GM10266 (cell line): ENCODE measurements around the gene TSPAN18.

Experiments used
- DNase-seq: peaks from one replicate; pipeline ENCODE4 v3.0.0; 2012; ENCODE audit errors: extremely low spot score
- TF ChIP-seq, protein P1 (sequence below): IDR thresholded peaks from 2 replicates; pipeline ENCODE4 v1.5.1; 2012; ENCODE audit warnings: mild to moderate bottlenecking, low read depth; ENCODE audit not compliant: control insufficient read depth, insufficient read depth; ENCODE audit errors: missing control alignments

The TSPAN18 gene

DNA sequence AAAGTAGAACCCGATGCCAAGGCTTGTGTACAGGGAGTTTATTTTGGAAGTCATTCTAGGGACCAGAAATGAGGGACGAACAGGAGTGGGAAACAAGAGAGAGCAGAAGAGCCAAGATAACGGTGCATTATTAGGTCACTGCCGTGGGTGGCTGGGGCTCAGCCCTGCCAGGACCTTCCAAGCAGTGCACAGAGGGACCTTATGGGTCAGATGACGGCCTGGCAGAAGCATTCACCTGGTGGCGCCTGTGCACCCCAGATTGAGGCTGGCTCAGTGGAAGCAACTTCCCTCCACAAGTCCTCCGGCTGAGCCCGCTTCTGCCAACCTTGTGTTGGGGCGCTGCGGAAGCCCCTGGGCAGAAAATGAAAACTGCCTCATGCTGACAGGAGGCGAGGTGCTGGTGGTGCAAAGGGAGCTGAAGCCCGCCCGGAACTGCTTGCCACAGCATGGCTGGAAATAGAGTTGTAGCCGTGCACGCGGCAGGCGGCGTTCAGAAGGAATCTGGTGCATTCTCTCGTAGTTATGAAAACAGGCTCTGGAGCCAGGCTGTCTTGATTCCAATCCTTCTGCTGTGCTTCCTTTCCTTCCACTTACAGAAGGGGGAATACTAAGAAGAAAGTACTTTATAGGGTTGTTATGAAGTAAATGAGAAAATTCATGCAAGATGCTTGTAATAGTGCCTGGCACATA lies 246.1 kb downstream of the TSPAN18 start:
- TF ChIP-seq, protein P1, sequence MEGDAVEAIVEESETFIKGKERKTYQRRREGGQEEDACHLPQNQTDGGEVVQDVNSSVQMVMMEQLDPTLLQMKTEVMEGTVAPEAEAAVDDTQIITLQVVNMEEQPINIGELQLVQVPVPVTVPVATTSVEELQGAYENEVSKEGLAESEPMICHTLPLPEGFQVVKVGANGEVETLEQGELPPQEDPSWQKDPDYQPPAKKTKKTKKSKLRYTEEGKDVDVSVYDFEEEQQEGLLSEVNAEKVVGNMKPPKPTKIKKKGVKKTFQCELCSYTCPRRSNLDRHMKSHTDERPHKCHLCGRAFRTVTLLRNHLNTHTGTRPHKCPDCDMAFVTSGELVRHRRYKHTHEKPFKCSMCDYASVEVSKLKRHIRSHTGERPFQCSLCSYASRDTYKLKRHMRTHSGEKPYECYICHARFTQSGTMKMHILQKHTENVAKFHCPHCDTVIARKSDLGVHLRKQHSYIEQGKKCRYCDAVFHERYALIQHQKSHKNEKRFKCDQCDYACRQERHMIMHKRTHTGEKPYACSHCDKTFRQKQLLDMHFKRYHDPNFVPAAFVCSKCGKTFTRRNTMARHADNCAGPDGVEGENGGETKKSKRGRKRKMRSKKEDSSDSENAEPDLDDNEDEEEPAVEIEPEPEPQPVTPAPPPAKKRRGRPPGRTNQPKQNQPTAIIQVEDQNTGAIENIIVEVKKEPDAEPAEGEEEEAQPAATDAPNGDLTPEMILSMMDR, result no peak
- no peak for DNase-seq

DNA sequence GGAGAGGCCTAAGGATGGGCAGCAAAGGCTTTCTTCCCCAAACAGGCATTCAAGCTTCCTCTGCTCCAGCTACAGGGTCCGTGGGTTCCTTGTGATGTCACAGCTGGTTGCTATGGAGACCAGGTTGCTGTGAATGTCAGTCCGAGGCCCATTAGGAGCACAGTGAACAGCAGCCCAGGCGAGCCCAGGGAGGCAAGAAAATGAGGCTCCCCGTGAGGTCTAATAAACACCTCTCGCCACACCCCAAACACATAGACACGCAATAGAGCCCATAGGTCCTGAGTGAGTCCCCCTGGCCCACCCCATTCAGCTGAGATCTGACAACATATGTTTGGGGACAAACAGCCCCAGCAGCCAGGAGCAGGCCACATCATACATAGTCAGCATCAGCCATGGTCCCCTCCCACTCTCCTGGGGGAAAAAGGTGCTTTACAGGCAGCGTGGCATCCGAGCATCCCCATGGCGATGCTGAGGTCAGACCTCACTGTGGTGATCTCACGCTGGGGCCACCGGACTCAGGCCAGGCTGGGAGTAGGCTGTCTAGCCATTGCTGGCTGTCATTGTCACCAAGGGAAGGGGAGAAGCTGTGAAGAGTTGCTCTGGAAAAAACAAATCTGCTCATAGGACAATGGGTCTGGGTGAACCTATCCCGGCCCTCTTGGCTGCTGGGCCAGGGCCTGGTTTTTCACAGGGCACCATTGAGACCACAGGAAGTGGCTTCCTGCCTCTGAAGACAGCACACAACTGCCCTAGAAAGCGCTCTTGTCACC lies 247.1 kb downstream of the TSPAN18 start:
- TF ChIP-seq, protein P1, result no peak
- no peak for DNase-seq

DNA sequence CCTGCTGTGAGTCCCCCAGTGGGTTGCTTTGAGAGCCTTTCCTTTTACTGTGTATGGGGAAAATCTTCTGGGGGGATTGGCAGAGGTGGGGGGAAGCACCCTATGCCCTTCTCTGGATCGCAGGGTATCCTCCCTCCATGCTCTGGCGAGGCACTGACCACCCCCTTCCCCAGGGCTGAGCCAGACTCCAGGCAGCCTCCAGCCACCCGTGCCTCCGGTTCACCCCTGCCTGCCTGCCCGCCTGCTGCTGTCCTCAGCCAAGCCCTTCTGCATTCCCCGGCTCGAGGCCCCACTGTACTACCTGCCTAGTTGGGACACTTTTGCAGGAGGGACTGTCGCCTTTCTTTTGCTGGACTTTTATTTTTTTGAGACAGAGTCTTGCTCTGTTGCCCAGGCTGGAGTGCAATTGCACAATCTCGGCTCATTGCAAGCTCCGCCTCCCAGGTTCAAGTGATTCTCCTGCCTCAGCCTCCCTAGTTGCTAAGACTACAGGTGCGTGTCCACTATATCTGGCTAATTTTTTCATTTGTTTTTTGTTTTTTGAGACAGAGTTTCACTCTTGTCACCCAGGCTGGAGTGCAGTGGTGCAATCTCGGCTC lies 247.7 kb downstream of the TSPAN18 start:
- DNase-seq, result no peak
- TF ChIP-seq, protein P1, result no peak

- TF ChIP-seq, protein P1, result no peak
- DNase-seq, result no peak
Measured at GRCh38 chr11:44976576-44976975, 249.8 kb downstream of the TSPAN18 start.

DNA sequence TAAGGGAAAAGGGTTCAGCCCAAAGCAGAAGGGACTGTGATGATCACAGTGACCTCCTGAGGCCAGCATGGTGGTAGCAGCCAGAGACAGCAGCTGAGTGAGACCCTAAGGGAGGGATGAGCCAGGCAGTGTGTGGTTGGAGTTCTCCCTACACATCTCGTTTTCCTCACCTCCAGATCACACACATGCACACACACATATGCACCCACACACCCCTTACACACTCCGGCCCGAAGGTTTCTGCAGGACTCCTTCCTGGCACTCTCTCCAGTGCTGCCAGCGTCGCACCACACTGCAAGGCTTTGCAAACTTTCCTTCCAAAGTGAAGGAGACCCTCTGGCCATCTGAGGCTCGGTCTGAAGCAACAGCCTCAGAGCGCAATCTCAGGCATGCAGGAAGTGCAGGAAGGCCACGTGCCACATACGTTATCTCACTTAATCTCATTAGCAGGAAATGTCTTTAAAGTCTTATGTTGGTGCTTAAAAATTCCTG lies 250.8 kb downstream of the TSPAN18 start:
- no peak for DNase-seq
- TF ChIP-seq, protein P1, result no peak

- no peak for DNase-seq
- TF ChIP-seq, protein P1, result no peak
Measured at GRCh38 chr11:44978274-44978960, 251.7 kb downstream of the TSPAN18 start.

DNA sequence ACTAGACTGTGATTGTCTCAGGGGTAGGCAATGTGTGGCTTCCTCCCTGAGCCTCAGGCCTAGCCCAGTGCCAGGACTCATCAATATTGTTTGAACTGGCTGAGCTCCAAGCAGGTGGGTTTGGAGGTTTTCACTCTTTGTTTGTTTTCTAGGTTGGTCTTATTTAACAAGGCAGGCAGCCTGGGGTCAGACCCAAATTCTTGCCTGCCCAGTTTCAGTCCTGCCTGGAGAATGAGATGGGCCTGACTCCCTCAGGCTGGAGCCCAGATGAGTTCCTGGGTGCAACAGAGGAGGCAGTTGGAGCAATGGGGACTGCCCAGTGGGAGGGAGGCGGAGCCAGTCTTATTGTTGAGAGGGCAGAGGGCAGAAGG lies 252.2 kb downstream of the TSPAN18 start:
- TF ChIP-seq, protein P1, result no peak
- DNase-seq, result no peak
